Neuronal stem cell (in vitro differentiated cells): ENCODE data around the gene EPHA2.

Source experiments
- DNase-seq: peaks from one replicate; pipeline ENCODE4 v3.0.0-alpha.2; 2013; ENCODE audit warnings: low spot score
- H2AFZ ChIP-seq: one replicate; pipeline ENCODE4 v1.6.1; 2013; ENCODE audit warnings: mild to moderate bottlenecking, low read length, inconsistent platforms
- H2AK5ac ChIP-seq: 2 replicates; pipeline ENCODE4 v1.6.1; 2013; ENCODE audit warnings: low read depth, mild to moderate bottlenecking, inconsistent platforms, low read length, moderate library complexity, mixed read lengths
- H2BK120ac ChIP-seq: 2 replicates; pipeline ENCODE4 v1.6.1; 2013; ENCODE audit warnings: low read depth, mild to moderate bottlenecking, inconsistent platforms, low read length, moderate library complexity, mixed read lengths
- H2BK12ac ChIP-seq: one replicate; pipeline ENCODE4 v1.6.1; 2013; ENCODE audit warnings: low read length, inconsistent platforms
- H2BK15ac ChIP-seq: 2 replicates; pipeline ENCODE4 v1.6.1; 2013; ENCODE audit warnings: mild to moderate bottlenecking, low read length, inconsistent platforms, mixed read lengths
- H2BK5ac ChIP-seq: one replicate; pipeline ENCODE4 v1.6.1; 2013; ENCODE audit warnings: inconsistent platforms, mild to moderate bottlenecking, low read length, moderate library complexity
- H3K14ac ChIP-seq: one replicate; pipeline ENCODE4 v1.6.1; 2013; ENCODE audit warnings: low read length, inconsistent platforms
- H3K18ac ChIP-seq: 2 replicates; pipeline ENCODE4 v1.6.1; 2013; ENCODE audit warnings: low read length, inconsistent platforms
- H3K23ac ChIP-seq: 2 replicates; pipeline ENCODE4 v1.6.1; 2013; ENCODE audit warnings: low read depth, mild to moderate bottlenecking, mixed read lengths, low read length, inconsistent platforms; ENCODE audit not compliant: poor library complexity
- H3K27ac ChIP-seq: replicated peaks from 3 replicates; pipeline ENCODE4 v1.5.1; 2013; ENCODE audit warnings: low read length, inconsistent platforms
- H3K27me3 ChIP-seq, 3 experiments: 2 replicates each; pipeline ENCODE4 v1.6.1; 2013; ENCODE audit warnings: low read length in 3 of 3, mild to moderate bottlenecking in 2 of 3, inconsistent platforms in 1 of 3, low read depth in 1 of 3, mixed read lengths in 1 of 3, moderate library complexity in 1 of 3; ENCODE audit not compliant: control insufficient read depth in 3 of 3, insufficient read depth in 3 of 3
- H3K36me3 ChIP-seq, 2 donors: replicated peaks in 1 of 2; 2 replicates each; pipeline ENCODE4 v1.6.1; 2013; ENCODE audit warnings: low read length in 2 of 2; ENCODE audit not compliant: control insufficient read depth in 2 of 2, insufficient read depth in 2 of 2
- H3K4ac ChIP-seq: 2 replicates; pipeline ENCODE4 v1.6.1; 2013; ENCODE audit warnings: inconsistent platforms, mild to moderate bottlenecking, low read length, moderate library complexity
- H3K4me1 ChIP-seq, 2 donors: 1 replicate in 1 of 2; 2 replicates in 1 of 2; pipeline ENCODE4 v1.6.1; 2013; ENCODE audit warnings: low read length in 2 of 2, low read depth in 1 of 2; ENCODE audit not compliant: control insufficient read depth in 2 of 2, insufficient read depth in 1 of 2
- H3K4me2 ChIP-seq: one replicate; pipeline ENCODE4 v1.6.1; 2013; ENCODE audit warnings: mild to moderate bottlenecking, low read length, inconsistent platforms; ENCODE audit not compliant: insufficient read depth, poor library complexity, severe bottlenecking
- H3K4me3 ChIP-seq, 2 donors: 2 replicates each; pipeline ENCODE4 v1.5.1; 2013; ENCODE audit warnings: low read length in 2 of 2, mild to moderate bottlenecking in 2 of 2, inconsistent platforms in 1 of 2, moderate library complexity in 1 of 2
- H3K79me1 ChIP-seq: one replicate; pipeline ENCODE4 v1.6.1; 2013; ENCODE audit warnings: low read depth, mild to moderate bottlenecking, inconsistent platforms, low read length, moderate library complexity
- H3K9ac ChIP-seq: one replicate; pipeline ENCODE4 v1.6.1; 2013; ENCODE audit warnings: mild to moderate bottlenecking, low read depth, low read length, inconsistent platforms; ENCODE audit not compliant: poor library complexity
- H3K9me3 ChIP-seq, 2 donors: replicated peaks in 1 of 2; 2 replicates each; pipeline versions ENCODE3 to v1.6.1; 2013; ENCODE audit warnings: low read length in 2 of 2, mild to moderate bottlenecking in 2 of 2, inconsistent platforms in 1 of 2, low read depth in 1 of 2, mixed read lengths in 1 of 2, moderate library complexity in 1 of 2; ENCODE audit not compliant: control insufficient read depth in 2 of 2, insufficient read depth in 1 of 2
- H4K8ac ChIP-seq: one replicate; pipeline ENCODE4 v1.6.1; 2013; ENCODE audit warnings: low read depth, mild to moderate bottlenecking, inconsistent platforms, low read length, moderate library complexity
- H4K91ac ChIP-seq: one replicate; pipeline ENCODE4 v1.6.1; 2013; ENCODE audit warnings: low read length, low read depth, mild to moderate bottlenecking, inconsistent platforms; ENCODE audit not compliant: poor library complexity
- WGBS, 2 donors: extraction: QIAGEN DNeasy Blood & Tissue Kit; methylation state at CpG; one replicate each; pipeline ENCODE4 v1.1.7; 2013; ENCODE audit warnings: missing lambda C conversion rate in 2 of 2, mixed read lengths in 1 of 2; ENCODE audit not compliant: insufficient read length in 2 of 2, insufficient replicate concordance in 1 of 2; ENCODE audit errors: extremely low coverage in 2 of 2; 5-methylcytosine and 5-hydroxymethylcytosine counted together

Gene EPHA2

DNA sequence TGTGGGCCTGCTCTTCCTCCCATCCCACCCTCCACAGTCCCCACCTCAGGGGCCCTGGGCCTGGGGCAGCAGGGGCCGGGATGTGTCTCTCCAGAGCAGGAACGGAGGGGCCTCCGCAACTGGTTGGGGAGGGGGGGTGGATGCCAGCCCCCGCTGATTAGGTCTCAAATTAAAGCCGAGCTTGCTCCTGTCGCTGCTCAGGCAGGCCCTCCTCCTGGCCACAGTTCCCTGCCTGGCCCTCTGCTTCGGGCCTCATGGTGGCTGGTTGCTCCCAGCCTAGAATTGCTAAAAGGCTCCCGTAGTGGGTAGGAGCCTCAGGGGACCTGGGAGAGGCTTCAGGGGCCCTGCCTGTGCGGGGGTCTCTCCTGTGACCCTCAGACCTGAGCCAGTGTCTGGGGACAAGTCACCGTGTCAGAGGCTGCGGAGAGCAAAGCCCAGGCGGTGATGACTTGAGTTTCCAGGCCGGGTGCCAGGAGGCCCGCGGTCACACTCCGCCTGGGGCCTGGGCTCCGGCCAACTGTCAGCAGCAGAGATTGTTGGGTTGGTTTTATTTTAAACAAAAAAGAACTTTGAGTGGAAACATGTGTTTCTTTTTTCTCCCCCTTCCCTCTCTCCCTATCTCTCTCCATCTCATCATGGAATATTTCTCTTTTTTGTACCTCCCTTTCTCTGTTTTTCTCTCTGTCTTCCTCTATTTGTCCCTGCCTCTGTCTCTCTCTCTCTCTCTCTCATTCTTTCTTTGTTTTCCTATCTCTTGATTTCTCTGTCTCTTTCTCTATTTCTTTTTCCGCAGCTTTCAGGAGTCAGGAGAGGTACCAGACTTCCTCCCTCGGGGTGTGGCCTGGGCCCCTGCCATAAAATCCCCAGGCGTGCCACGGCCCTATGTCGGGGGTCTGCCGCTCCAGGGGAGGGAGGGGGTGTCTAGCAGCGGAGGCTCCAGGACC is 20.0 kb upstream of the EPHA2 start:
- Histone ChIP-seq H3K79me1 (no peaks in the 10 kb centered on the region), H2BK12ac (peak overlapping the region; percentile 65), H2BK120ac (peak overlapping the region; percentile 83), H3K18ac (peak overlapping the region; percentile 94), H2BK5ac (peak overlapping the region; percentile 93), H3K4me2 (no peak overlapping the region), H3K27me3 (no peaks in the 10 kb centered on the region), H3K9me3 (no peaks in the 10 kb centered on the region), H3K23ac (no peak overlapping the region), H3K4me1 (peaks cover 26 to 27% of the 10 kb centered on the region in 2 donors), H3K9ac (peak overlapping the region; percentile 56), H3K36me3 (no peaks in the 10 kb centered on the region), H3K4ac (peak overlapping the region; percentile 43), H2AK5ac (peak overlapping the region; percentile 97), H2BK15ac (peak overlapping the region; percentile 82), H3K14ac (peak overlapping the region; percentile 22), H3K4me3 (no peak overlapping the region), H4K8ac (no peak overlapping the region), H3K27ac (peak overlapping the region; percentile 88), H2AFZ (peak overlapping the region; percentile 88), H4K91ac (peak overlapping the region; percentile 38)
- WGBS, 2 donors = no CpG with 5 or more reads among the region's 24 CpGs
- no peak for DNase-seq

DNA sequence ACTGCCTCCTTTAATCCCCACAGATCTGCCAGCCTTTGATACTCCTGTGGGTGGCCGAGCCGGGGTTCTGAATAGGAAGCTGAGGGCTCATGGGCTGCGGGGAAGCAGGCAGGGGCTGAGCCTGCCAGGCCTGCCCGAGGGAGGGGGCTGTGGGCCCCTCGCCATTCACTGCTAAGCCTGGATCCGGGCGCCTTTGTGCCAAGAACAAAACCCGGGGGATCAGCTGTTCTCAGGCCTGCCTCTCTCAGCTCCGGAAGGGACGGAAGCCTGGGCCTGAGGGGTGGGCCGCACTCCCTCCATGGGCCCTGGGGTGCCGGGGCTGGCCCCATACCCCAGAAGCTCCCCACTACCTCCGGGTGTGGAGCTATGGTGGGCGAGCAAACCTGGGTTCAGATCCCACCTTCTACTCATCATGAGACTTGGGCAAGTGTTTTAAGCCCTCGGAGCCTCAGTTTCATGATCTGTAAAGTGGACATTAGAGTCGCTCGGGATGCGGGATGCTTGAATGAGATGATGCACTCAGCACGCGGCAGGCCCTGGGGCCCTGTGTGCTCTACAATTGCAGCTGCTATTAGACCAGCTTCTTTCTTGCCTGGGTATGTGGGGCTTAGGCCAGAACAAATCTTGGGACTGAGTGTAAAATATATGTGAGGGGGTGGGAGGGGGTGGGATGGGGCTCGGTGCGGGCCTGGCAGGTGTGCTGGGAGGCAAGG is 19.2 kb upstream of the EPHA2 start:
- Histone ChIP-seq H4K91ac (no peak overlapping the region), H2BK5ac (peak overlapping the region; percentile 96), H2AFZ (peak overlapping the region; percentile 88), H3K27ac (peak overlapping the region; percentile 88), H2BK15ac (peak overlapping the region; percentile 71), H2BK120ac (peak overlapping the region; percentile 78), H2AK5ac (peak overlapping the region; percentile 77), H2BK12ac (no peak overlapping the region), H3K4me2 (peak overlapping the region; percentile 29), H3K36me3 (no peaks in the 10 kb centered on the region), H3K27me3 (no peaks in the 10 kb centered on the region), H4K8ac (no peak overlapping the region), H3K9ac (no peak overlapping the region), H3K79me1 (no peaks in the 10 kb centered on the region), H3K23ac (no peak overlapping the region), H3K14ac (no peak overlapping the region), H3K4me3 (no peak overlapping the region), H3K18ac (peak overlapping the region; percentile 94), H3K9me3 (no peaks in the 10 kb centered on the region), H3K4me1 (peaks cover 26 to 27% of the 10 kb centered on the region in 2 donors), H3K4ac (no peak overlapping the region)
- WGBS, 2 donors = no CpG with 5 or more reads among the region's 22 CpGs
- DNase-seq = peak; percentile 79

DNA sequence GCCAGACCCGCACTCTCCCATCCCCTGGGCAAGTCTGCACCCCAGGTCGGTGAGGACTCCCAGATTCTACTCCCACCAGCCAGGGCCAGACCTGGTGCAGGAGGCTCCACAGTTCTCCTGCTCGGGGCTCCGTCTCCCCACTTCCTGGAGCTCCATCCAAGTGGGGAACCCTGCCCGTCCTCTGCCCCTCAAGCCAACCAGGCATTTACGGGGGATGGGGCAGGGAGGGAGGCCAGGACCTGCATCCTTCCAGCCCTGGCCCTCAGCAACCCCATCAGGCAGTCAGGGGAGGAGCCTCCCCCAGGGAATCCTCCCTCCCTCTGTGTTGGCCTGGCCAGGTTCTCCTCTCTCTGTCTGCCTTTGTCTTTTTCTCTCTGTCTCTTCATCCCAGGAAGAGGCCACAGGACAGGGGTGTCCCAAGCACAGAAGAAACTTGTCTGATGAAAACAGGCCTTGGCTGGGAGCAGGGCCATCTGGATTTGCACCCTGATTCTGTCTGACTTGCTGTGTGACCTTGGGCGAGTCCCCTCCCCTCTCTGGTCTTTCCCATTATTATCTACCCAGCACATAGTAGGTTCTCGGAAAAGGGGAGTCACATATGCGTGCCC is 18.5 kb upstream of the EPHA2 start:
- Histone ChIP-seq H3K79me1 (no peaks in the 10 kb centered on the region), H4K8ac (peak overlapping the region; percentile 52), H3K9me3 (no peaks in the 10 kb centered on the region), H3K36me3 (no peaks in the 10 kb centered on the region), H3K18ac (peak overlapping the region; percentile 97), H3K14ac (peak overlapping the region; percentile 83), H2AFZ (no peak overlapping the region), H3K4me3 (no peak overlapping the region), H3K4me1 (peaks cover 26 to 27% of the 10 kb centered on the region in 2 donors), H3K4me2 (peak overlapping the region; percentile 29), H2AK5ac (peak overlapping the region; percentile 98), H2BK12ac (peak overlapping the region; percentile 89), H2BK15ac (peak overlapping the region; percentile 81), H2BK5ac (peak overlapping the region; percentile 96), H4K91ac (peak overlapping the region; percentile 76), H3K9ac (peak overlapping the region; percentile 63), H2BK120ac (peak overlapping the region; percentile 84), H3K4ac (peak overlapping the region; percentile 87), H3K27me3 (no peaks in the 10 kb centered on the region), H3K27ac (peak overlapping the region; percentile 88), H3K23ac (peak overlapping the region; percentile 13)
- no peak for DNase-seq
- WGBS, 2 donors = no CpG with 5 or more reads among the region's 9 CpGs
